HG02610 (cell line): Measurements from ENCODE around the gene TFF1.

ENCODE experiments used
- ATAC-seq: cut with Tn5 transposase; IDR thresholded peaks from one replicate; pipeline ENCODE4 v1.9.1; 2021; ENCODE audit warnings: mild to moderate bottlenecking, moderate library complexity; ENCODE audit not compliant: unreplicated experiment

Gene TFF1

GRCh38 chr21:42346866-42347600, 19.3 kb downstream of the TFF1 start:
- ATAC-seq, result no peak

- no peak for ATAC-seq
These were observed 19.9 kb downstream of the TFF1 start for GRCh38 chr21:42346441-42346840.

DNA sequence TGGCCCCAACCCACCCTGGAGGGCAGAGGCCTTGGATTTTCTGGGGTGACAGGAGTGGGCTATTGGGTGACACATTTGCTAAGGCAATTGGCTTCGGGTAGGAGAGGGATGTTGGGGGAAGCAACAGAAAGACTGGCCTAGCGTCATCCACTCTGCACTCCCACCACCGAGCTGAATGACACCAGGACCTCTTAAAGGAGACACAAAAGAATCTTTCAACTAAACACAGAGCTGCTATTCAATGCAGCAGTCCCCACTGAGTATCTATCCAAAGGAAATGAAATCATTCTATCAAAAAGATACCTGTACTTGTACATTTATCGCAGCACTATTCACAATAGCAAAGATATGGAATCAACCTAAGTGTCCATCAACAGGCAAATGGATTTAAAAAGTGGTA, 21.7 kb downstream of the TFF1 start:
- no peak for ATAC-seq

DNA sequence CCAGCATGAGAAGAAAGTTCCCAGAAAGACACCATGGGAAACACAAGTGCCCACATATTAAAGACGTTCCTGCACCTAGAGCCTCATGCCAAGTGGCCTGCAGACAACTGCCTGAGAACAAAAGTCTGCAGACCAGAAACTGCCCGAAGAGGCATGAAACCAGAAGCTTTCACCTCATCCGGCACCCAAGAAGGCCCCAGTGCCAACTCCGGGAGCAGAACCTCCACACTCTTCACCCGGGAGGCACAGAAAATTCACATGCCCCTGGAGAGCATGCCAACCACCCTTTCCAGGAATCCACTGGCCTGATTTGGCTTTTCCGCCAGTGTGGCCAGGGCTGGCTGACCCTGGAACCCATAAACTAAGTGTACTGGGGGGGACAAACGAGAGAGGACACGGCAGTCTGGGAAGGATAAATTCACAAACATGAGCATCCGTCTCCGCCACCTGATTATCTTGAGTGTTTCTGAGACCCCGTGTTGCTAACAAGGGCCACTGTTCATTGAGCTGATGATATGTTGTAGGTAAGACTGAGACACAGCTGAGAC, 22.3 kb downstream of the TFF1 start:
- no peak for ATAC-seq

- no peak for ATAC-seq
These were observed 22.8 kb downstream of the TFF1 start for GRCh38 chr21:42343556-42343955.

GRCh38 chr21:42343101-42343500, 23.2 kb downstream of the TFF1 start:
- no peak for ATAC-seq

GRCh38 chr21:42341776-42342542, 24.4 kb downstream of the TFF1 start:
- ATAC-seq, result no peak

DNA sequence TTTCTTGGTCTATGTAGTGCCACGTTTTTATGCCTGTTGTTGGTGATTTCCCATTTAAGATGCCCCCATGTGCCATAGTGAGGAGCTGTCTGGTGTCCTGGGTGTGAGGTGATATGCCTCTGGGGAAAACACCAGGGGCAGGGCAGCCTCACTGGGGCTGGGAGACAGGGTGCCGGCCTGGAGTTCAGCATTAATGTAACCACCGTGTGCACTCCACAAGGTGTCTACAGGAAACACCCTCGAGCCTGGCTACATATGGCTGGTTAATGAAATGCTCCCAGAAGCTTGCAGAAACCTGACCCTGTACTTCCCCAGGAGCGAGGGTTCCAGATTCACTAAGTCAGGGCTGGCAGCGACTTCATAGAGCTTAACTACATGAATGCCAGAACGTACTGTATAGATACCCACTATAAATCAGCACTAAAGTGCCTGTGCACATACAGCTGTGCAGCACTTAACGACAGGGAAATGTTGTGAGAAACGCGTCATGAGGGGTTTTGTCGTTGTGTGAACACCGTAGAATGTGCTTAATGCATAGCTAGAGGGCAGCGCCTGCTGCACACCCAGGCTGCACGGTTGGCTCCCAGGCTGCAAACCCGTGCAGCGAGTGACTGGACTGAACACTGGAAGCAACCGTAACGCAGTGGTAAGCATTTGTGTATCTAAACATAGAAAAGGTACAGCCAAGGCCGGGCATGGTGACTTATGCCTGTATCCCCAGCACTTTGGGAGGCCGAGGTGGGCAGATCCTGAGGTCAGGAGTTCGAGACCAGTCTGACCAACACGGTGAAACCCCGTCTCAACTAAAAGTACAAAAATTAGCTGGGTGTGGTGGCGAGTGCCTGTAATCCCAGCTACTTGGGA, 25.9 kb downstream of the TFF1 start:
- no peak for ATAC-seq

DNA sequence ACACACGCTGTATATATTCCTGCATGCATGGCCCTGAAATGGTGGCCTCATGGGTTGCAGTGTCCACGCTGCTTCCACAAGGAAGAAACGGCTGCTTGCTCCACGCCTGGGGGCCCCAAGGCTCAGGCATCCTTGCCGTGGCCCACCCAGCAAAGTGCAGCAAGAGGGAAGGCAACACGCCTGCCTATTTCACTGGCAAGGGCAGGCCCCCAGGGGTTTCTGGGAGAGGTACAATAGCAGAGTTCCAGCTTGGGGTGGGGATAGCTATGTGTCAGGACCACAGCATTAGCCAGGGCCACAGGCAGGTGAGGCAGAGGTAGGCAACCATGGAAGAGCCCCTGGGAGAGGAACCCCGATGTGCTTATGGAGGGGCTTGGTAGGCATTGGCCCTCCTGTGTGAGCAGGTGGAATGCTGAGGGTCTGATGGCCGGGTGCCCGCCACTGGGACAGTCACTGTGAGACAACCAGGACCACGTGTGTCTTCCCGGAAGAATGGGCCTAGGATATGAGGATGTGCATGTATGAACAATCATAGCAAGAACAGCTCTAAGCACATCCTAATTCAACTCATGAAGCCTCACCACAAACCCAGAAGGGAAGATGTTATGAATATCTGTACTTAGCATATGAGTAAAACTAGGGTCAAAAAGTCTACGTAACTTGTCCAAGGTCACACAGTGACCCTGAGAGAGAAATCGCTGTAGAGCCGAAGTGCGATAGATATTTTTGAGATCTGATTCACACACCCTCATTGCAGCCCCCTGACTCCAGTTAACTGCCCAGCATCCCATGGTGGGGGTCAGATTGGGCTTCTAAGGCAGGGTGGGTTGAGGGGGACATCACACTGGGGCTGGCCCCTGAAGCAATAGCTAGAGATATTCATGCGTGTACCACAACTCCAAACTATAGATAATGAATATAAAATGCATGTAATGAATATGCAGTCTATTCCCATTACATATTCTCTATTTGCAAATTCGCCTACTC, 27.3 kb downstream of the TFF1 start:
- no peak for ATAC-seq

- no peak for ATAC-seq
These were observed 28.3 kb downstream of the TFF1 start for GRCh38 chr21:42337830-42338728.

DNA sequence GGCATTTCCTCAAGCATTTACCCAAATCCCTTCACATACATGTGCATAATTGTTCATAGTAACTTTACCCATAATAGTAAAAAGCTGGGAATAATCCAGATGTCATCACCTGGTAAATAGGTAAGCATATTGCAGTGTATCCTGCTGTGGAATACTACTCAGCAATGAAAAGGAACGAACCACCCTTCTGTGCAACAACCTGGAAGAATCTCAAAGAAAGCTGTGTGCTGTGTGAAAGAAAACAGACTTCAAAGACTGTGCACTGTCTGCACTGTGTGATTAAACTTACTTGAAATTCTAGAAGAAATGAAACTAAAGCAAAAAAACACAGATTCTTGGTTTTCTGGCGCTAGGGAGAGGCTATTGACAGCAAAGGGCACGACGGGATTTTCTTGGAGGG, 29.1 kb downstream of the TFF1 start:
- no peak for ATAC-seq

GRCh38 chr21:42336054-42336453, 30.3 kb downstream of the TFF1 start:
- no peak for ATAC-seq

- ATAC-seq, result no peak
These were observed 33.6 kb downstream of the TFF1 start for GRCh38 chr21:42332557-42333317.

GRCh38 chr21:42331660-42332059, 34.7 kb downstream of the TFF1 start:
- ATAC-seq, result no peak

DNA sequence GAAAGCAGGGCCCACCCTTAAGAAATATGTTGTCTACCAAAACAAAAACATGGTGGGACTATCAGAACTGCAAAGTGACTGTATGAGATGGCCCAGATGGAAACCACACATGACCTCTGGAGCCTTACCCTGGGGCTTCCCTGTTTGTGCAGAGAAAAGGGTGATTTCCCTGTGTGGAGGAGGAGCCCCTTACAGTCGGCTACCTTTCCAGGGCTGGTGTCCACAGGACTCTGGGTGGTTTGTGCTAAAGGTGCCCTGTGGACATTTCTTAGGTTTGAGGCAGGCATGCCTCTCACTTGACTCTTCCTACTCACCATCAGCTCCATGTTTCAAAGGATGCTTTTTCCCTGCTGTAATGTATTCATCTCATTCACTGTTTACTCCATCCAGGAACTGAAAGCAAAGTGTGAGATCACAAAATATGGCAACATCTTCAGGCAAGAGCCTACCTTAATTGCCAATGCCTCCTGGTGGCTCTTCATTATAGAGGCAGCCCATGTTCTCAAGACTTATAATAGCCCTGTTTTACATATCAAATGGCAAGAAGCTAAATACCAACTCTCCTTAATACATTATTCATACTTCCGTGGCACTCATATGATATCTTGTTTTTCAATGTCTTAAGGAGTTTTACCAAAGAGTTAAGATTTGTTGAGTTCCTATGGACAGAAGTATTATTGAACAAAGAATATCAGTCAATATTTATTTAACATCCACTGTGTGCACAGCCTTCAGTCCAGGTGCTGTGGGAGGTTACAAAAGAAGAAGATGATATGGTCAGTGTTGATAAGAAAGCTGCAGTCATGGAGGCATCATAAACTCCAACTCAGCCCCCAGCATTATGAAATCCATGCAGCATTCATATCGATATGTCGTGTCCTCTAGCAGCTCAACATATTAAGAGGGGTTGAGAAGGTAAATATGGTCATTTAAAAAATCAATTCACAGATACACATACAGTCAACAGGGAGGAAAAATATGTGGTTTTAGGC, 35.7 kb downstream of the TFF1 start:
- ATAC-seq, result no peak

DNA sequence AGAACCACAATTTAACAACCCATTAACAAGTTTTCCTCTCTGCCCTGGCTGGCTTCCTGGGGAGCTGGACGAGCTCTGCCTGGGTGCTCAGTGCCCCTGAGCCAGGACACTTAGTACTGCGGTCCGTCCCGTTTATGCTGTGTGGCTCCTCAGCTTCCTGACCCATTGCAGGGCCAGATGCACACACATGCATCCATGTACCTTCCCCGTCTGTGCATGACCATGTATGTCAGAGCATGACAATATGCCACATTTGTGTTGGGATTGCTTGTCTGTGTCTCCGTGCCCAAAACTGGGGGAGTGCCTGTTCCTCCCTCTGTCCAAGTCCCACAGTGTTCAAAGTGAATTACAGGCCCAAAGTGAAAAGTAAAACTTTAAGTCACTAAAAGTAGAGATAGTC, 41.4 kb downstream of the TFF1 start:
- no peak for ATAC-seq

DNA sequence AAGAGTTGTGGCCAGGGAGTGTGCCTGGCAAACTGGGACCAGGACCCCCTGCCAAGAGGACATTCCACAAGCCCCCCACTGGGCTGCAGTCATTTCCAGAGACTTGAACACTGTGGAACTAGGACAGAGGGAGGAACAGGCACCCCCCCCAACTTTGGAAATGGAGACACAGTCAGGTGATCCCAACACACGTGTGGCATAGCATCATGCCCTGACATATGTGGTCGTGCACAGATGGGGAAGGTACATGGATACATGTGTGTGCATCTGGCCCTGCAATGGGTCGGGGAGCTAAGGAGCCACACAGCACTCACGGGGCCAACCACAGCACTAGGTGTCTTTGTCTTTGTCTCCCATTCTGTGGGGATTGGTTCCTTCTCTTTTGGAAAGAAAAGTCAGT, 44.5 kb downstream of the TFF1 start:
- no peak for ATAC-seq
